Tibial artery (tissue), 4 donors: Measurements from ENCODE around the gene ZFPM1.

ENCODE experiments used
- DNase-seq, 2 donors: peaks; one replicate each; pipeline ENCODE4 v3.0.0-alpha.2; 2019
- H3K27ac ChIP-seq, 2 donors: fragments of 200-600 bp; sonication (generic) in 1 of 2; 1 replicate in 1 of 2; 2 replicates in 1 of 2; pipeline ENCODE4 v1.5.1; 2018 to 2019; ENCODE audit warnings: mild to moderate bottlenecking in 1 of 2
- H3K27me3 ChIP-seq, 2 donors: fragments of 200-600 bp; sonication (generic) in 1 of 2; one replicate each; pipeline versions ENCODE4 v1.5.1 to v1.6.0; 2016 to 2019
- H3K36me3 ChIP-seq, 3 donors: fragments of 200-600 bp; sonication (generic) in 2 of 3; one replicate each; pipeline ENCODE4 v1.5.1; 2016 to 2019; ENCODE audit warnings: mild to moderate bottlenecking in 2 of 3
- H3K4me1 ChIP-seq, 4 donors: fragments of 200-600 bp; sonication (generic) in 2 of 4; 1 replicate in 3 of 4; 2 replicates in 1 of 4; pipeline ENCODE4 v1.5.1; 2016 to 2019
- H3K4me3 ChIP-seq, 2 donors: fragments of 200-600 bp; sonication (generic) in 1 of 2; 1 replicate in 1 of 2; 2 replicates in 1 of 2; pipeline ENCODE4 v1.5.1; 2018 to 2019; ENCODE audit warnings: mild to moderate bottlenecking in 2 of 2
- H3K9me3 ChIP-seq, 3 donors: fragments of 200-600 bp; sonication (generic) in 1 of 3; one replicate each; pipeline ENCODE4 v1.5.1; 2016 to 2019
- CTCF ChIP-seq, 2 experiments: fragments of 200-600 bp in 1 of 2; fragments of 450-650 bp in 1 of 2; IDR thresholded peaks; one replicate each; pipeline ENCODE4 v1.5.1; 2017 to 2019; ENCODE audit warnings: antibody characterized with exemption in 2 of 2, mild to moderate bottlenecking in 1 of 2, moderate library complexity in 1 of 2
- intact Hi-C: fragments of 100-400 bp; cut with DNase I; formaldehyde crosslinking; loops from one replicate; pipeline ENCODE4 v1.15.0; 2023; ENCODE audit warnings: low total_unique reads

Gene ZFPM1

GRCh38 chr16:88532434-88533241, 79.6 kb downstream of the ZFPM1 start:
- Histone ChIP-seq H3K9me3 (no peaks in the 10 kb centered on the region), H3K27ac (peak overlapping the region in 1 of 2 donors; percentile 44), H3K4me1 (peaks cover 5 to 36% (median 25%) of the 10 kb centered on the region in 4 donors), H3K27me3 (peaks cover 0 to 14% of the 10 kb centered on the region in 2 donors), H3K36me3 (peaks cover 0 to 15% (median 0%) of the 10 kb centered on the region in 3 donors), H3K4me3 (peak overlapping the region; percentile 66 to 87)
- intact Hi-C loops: no loop called here
- no peak for TF ChIP-seq CTCF (IDR thresholded peaks at IDR 0.05)
- DNase-seq: no peak

- H3K4me1 ChIP-seq: peaks cover 5 to 34% (median 25%) of the 10 kb centered on the region in 4 donors
- H3K27ac ChIP-seq: peak overlapping the region in 1 of 2 donors; percentile 44
- intact Hi-C loops: no loop called here
- H3K36me3 ChIP-seq: peaks cover 0 to 15% (median 0%) of the 10 kb centered on the region in 3 donors
- H3K4me3 ChIP-seq: peak overlapping the region; percentile 66 to 87
- no peak for DNase-seq
- H3K9me3 ChIP-seq: no peaks in the 10 kb centered on the region
- no peak for TF ChIP-seq CTCF (IDR thresholded peaks at IDR 0.05)
- peaks cover 0 to 15% of the 10 kb centered on the region in 2 donors for H3K27me3 ChIP-seq
Observed at GRCh38 chr16:88533381-88533917, 80.4 kb downstream of the ZFPM1 start.

GRCh38 chr16:88533932-88534637, 81.0 kb downstream of the ZFPM1 start:
- Histone ChIP-seq H3K27ac (peak overlapping the region; percentile 61 to 72), H3K4me1 (peaks cover 5 to 34% (median 25%) of the 10 kb centered on the region in 4 donors), H3K4me3 (peak overlapping the region; percentile 66 to 87), H3K36me3 (peaks cover 0 to 13% (median 0%) of the 10 kb centered on the region in 3 donors), H3K9me3 (no peaks in the 10 kb centered on the region), H3K27me3 (peaks cover 0 to 21% of the 10 kb centered on the region in 2 donors)
- intact Hi-C loops: no loop called here
- DNase-seq: peak; percentile 48 to 87
- no peak for TF ChIP-seq CTCF (IDR thresholded peaks at IDR 0.05)

- H3K36me3 ChIP-seq: peaks cover 0 to 7% (median 0%) of the 10 kb centered on the region in 3 donors
Observed at GRCh38 chr16:88534638-88535190, 81.6 kb downstream of the ZFPM1 start.

More at GRCh38 chr16:88534638-88535190, 81.6 kb downstream of the ZFPM1 start:
- peak; percentile 12 to 13 for TF ChIP-seq CTCF (IDR thresholded peaks at IDR 0.05)
- Histone ChIP-seq H3K4me1 (peaks cover 5 to 34% (median 25%) of the 10 kb centered on the region in 4 donors), H3K27ac (peak overlapping the region; percentile 41 to 61), H3K9me3 (no peaks in the 10 kb centered on the region), H3K27me3 (peaks cover 0 to 28% of the 10 kb centered on the region in 2 donors), H3K4me3 (peak overlapping the region; percentile 66 to 87)
- DNase-seq: no peak
- intact Hi-C loops: no loop called here
